Stimulated activated CD4-positive, alpha-beta T cell treated with anti-CD3 and anti-CD28 coated beads, Interleukin-1b, Interleukin-23, amount 100 ng/mL, for 48 hours (primary cell): Measurements from ENCODE around the gene TSPAN18.
A peak's percentile ranks its signal among the peaks of the same experiment; 100 is the strongest.

ENCODE experiments used
- DNase-seq: peaks from one replicate; pipeline ENCODE4 v3.0.0-alpha.2; 2020

The TSPAN18 gene

GRCh38 chr11:44903518-44903917 lies 176.8 kb downstream of the TSPAN18 start:
- no peak for DNase-seq

- no peak for DNase-seq
These were observed 177.7 kb downstream of the TSPAN18 start for GRCh38 chr11:44904261-44905020.

GRCh38 chr11:44905131-44905866 lies 178.5 kb downstream of the TSPAN18 start:
- DNase-seq: no peak

DNA sequence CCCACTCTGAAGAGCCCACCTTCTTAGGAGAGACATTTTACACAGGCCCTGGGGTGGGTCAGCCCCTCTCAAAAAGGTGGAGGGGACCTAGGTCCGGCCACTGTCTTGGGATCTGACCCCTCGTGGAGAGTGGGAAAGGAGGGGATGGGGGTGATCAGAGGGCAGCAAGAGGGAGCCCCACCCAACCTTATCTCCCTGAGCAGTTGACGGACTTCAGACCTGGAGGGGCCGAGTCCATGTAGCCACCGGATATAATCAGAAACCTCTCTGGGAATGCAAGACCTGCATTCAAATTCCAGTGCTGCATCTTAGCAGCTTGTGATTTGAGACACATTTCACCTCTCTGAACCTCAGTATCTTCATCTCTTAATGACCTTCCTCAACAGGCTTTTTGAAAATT lies 179.9 kb downstream of the TSPAN18 start:
- DNase-seq: no peak

DNA sequence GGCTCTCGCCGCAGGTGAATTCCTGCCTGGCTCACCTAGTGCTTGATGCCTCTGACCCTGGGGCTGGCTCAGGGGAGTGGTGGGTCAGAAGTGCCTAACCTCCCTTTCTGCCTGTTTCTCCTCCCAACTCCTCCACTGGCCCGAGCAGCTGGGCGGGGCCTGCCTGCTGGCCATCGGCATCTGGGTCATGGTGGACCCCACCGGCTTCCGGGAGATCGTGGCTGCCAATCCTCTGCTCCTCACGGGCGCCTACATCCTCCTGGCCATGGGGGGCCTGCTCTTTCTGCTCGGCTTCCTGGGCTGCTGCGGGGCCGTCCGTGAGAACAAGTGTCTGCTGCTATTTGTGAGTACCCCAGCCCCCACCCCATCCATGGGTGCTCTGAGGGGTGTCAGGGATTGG lies 182.8 kb downstream of the TSPAN18 start:
- DNase-seq: no peak

GRCh38 chr11:44910591-44910990 lies 183.8 kb downstream of the TSPAN18 start:
- no peak for DNase-seq

- peak; percentile 81 for DNase-seq
These were observed 184.5 kb downstream of the TSPAN18 start for GRCh38 chr11:44911029-44911814.

DNA sequence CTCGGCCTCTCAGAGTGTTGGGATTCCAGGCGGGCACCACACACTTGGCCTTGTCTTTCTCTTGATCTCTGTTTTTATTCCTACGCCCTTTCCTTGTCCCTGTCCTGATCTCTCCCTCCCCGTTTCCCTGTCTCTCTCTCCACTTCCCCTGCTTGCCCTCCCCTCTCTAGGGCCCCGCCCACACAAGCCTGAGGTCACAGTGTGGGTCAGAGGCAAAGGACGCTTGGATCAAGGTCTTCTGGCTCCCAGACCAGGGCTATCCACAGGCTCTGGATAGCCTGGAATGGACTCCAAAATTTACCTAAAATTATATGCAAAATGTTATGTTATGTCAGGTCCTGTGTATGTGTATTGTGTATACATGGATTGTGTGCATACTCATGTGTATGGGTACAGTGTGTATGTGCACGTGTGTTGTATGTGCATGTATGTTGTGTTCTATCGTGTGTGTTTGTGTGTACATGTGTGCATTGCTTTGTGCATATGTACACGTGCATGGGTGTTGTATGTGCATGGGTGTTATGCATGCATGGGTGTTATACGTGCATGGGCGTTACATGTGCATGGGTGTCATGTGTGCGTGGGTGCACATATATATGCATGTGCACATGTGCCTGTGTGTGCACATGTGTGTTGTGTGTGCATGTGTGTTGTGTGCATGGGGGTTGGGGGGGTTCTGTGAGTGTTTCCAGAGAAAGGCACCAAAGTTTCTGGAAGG lies 185.7 kb downstream of the TSPAN18 start:
- no peak for DNase-seq

- no peak for DNase-seq
These were observed 186.7 kb downstream of the TSPAN18 start for GRCh38 chr11:44913502-44913901.

DNA sequence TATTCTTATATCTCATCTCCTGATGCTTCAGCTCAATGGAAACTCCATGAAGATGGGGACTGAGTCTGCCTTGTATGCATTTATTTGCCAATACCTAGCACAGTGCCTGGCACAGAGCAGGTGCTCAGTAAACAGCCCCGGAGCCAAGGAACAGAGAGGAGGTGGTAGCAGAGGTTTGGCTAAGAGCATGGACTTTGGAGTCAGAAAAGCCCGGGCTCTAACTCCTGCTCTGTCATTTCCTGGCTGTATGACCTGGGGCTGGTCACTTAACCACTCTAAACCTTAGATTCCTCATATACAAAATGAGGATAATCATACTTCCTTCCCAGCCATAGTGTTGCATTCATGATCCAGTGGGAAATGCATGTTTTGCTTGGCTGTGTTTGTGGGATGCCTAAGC lies 187.3 kb downstream of the TSPAN18 start:
- DNase-seq: no peak

GRCh38 chr11:44915004-44915403 lies 188.2 kb downstream of the TSPAN18 start:
- no peak for DNase-seq

DNA sequence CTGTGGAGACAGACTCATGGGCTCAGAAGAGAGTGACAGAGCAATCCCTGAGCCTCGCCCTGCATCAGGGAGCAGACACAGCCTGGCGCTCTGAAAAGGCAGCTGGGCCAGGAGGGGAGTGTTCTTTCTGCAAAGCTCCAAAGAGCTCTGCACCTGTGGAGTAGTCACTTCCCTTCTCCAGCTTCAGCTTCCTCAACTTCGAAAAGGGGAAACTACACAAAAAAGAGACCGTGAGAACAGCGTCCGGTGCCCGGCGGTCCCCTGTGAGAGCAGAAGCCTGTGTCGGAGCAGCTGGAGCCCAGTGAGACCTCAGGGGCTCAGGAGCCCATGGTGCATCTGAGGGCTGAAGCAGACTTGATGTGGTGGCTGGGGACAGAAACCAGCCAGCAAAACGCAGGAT lies 188.9 kb downstream of the TSPAN18 start:
- no peak for DNase-seq

DNA sequence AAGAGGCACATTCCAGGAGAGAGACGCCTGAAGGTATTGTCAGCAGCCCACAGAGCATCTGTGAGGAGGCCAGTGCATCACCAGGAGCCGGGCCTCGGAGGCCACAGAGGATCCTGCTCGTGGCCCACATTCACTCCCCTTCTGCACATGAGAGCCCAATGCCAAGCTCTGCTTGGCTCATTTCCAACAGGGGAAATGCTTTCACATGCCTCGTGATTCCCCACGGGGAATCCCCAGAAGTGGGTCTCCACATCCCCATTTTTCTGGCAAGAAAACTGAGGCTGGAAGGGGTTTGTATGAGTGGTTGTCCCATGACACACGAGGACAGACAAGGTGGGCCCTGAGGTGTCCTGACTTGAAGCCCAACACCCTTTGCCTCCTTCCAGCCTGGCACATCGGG lies 189.6 kb downstream of the TSPAN18 start:
- DNase-seq: no peak

DNA sequence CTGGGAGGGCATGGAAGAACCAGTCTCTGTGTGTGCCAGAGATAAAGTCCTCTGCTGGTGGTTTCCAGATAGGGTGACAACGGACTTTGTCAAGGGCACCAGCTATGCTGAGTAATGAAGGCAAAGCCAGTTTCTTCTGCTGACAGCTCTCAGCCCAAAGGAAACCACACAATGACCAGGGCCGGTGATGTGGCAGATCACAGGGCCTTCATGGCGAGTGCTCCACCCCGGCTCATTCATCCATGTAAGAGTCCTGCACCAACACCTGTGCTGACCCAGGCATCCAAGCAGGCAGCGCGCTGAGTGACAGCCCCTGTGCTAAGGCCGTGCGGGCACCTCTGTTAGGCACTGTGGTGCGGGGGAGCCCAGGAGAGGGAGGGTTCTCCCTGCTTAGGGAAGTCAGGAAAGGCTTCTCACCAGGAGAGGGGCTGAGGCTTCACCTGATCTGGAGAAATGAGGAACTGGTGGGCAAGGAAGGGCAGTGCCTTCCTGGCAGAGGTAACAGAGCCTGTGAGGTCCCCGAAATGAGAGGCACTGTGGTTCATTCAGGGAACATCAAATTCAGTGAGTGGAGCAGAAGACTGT lies 190.1 kb downstream of the TSPAN18 start:
- DNase-seq: no peak

DNA sequence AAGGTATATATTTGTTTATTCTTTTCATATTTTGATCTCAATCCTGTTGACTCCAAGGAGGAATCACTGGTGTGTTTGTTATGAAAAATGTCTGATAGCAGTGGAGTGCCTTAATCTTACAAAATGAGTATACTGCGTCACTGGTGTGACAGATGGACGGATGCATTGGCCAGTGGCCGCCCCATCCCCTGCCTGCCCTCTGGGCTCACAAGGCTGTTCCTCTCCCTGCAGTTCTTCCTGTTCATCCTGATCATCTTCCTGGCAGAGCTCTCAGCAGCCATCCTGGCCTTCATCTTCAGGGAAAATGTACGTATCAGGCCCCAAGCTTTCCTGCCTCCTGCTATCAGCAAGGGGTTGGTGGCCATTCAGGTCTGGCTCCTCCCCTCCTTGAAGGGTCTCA lies 191.0 kb downstream of the TSPAN18 start:
- DNase-seq: no peak

DNA sequence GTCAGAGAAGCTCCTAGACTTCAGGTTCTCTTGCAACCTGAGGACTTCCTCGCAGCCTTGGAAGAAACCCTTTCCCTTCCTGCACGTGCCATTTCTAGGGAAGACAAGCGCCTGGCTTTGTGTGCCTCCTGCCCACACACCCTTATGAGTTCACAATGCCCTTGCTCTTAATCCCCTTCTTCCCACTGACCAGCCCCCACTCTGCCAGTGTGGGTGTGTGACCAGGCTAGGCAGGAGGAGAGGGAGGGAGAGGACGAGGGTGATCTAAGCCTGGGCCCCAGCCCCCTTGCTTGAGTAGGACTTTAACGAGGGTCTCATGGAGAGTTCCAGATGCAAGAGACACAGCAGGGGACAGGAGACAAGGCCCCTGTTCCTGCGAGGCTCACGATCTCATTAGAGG lies 193.7 kb downstream of the TSPAN18 start:
- DNase-seq: no peak

DNA sequence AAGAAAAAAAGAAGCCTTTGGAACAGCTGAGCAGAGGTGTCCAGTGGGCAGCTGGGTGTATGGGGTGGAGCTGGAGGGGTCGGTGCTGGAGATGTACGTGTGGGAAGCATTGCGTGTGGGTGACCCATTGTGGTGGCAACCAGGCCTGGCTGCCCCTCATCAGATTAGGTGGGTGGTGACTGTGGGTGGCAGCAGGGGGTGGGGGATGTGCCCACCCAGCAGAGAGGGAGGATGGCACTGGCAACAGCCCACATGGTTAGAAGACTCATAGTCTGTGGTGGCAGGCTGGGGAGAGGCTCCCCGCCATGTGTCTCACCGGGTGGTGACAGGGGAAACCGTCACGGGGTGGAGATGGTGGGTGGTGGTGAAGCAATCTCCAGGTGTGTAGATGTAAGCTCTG lies 196.4 kb downstream of the TSPAN18 start:
- DNase-seq: no peak

DNA sequence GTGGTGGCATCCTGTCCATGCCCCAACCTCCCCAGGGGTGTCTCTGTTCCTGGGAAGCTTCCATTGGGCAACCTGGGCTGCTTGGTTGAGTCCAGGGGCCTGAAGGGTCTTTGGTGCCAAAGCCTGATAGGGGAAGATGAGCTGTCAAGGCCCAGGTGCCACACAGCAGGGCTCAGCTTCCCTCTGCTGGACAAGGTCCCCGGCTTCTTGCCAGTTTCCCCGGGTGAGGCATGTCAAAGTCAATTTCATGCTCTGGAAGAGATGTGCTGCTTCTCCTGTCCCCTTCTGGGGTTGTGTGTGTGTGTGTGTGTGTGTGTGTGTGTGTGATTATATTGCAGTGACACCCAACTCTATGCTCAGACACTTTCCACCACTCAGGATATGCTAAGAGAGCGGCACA lies 197.0 kb downstream of the TSPAN18 start:
- no peak for DNase-seq

- DNase-seq: no peak
These were observed 199.3 kb downstream of the TSPAN18 start for GRCh38 chr11:44926036-44926435.

- peak; percentile 49 for DNase-seq
These were observed 200.5 kb downstream of the TSPAN18 start for GRCh38 chr11:44927174-44927661.

GRCh38 chr11:44928144-44928543 lies 201.4 kb downstream of the TSPAN18 start:
- no peak for DNase-seq

DNA sequence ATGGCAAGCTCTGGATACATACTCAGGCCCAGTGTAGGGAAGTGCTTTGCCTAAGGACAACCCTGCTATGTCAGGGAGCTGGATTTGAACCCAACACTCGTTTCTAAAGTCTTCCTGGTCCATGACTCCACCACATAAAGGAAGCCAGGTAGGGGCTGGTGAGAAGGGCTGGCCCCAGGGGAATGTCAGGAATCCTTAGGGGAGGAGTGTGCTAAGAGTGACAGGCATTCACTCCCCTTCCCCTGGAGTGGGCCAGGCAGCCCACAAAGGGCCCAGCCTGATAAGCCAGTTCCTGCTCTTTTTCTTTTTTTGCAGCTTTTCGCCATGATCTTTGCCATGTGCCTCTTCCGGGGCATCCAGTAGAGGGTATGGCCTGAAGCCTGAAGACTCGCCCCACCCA lies 202.1 kb downstream of the TSPAN18 start:
- no peak for DNase-seq
